GM21528 (cell line): Measurements from ENCODE around the gene C17orf100.

ENCODE experiments used
- ATAC-seq: cut with Tn5 transposase; IDR thresholded peaks from one replicate; pipeline ENCODE4 v1.9.1; 2021; ENCODE audit warnings: mild to moderate bottlenecking, moderate library complexity; ENCODE audit not compliant: unreplicated experiment, low FRiP score

The C17orf100 gene

DNA sequence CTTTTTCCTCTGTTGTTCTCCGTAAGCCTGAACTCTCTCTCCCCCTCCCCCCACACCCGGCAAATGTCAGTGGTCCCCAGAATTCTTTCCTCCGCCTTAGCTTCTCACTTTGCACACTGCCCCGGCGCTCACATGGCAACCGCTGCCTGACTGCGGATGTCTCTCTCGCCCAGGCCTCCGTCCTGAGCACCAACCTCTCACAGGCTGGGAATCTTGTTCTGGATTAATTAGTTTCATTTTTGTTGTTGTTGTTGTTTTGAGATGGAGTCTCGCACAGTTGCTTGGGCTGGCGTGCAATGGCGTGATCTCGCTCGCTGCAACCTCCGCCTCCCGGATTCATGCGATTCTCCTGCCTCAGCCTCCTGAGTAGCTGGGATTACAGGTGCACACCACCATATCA, 16.7 kb downstream of the C17orf100 start:
- ATAC-seq, result no peak

DNA sequence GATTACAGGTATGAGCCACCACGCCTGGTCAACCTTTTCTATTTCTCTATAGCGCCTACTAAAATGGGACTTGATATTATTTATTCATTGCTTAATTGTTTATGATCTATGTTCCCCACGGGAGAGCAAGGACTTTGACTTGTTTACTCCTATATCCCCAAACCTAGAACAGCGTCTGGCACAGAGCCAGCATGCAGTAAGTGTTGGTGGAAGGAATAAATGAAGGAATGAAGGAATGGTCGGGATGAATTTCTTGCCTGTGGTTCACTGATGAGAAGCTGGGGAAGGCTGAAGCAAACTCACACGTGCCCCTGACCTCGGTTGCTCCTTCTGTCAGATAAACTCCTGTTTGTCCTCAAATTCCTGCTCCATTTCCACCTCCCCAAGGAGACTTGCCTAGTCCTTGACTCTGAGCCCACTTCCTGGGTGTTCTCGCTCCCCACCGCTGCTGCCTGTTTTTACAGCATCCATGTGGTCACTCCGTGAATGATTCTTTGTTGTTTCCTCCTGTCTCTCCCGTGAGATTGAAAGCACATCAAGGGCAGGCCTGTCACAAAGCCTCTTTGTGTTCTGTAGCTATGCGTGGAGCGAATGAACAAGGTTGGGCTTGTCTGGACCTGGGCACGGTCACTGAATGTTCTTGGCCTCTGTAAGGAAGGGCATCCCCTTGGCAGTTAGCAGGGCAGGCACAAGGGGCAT, 17.3 kb downstream of the C17orf100 start:
- no peak for ATAC-seq

DNA sequence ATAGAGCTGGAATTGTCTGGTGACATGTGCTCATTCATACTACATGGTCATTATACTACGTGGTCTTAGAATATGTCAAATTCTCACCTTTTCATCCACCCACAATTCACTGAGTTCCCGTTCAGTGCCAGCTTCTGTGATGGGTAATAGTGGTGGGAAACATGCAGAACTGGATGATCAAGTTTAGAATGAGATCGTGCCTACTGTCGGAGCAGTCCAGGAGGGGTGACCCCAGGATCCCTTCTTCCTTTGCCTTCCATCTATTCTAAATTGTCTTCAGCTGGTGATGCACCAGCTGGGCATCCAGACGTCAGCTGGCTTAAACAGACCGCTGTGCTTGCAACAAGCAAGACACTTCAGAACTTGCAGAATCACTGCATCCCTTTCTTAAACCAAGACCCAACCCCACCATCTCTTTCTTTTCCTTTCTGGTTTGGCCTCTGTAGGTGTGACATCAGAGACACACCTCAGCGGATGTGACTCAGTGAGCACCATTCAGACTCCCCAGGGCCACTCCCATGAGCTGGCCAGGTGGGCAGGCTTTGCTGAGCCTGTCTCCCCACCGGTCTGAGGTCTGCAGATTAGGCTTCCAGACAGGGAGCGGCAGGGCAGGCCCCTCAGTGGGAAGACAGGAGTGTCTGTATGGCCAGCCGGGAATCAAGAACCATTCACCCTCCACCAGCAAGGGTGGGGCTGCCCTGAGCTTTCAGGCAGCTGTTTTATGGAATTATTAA, 18.1 kb downstream of the C17orf100 start:
- no peak for ATAC-seq

DNA sequence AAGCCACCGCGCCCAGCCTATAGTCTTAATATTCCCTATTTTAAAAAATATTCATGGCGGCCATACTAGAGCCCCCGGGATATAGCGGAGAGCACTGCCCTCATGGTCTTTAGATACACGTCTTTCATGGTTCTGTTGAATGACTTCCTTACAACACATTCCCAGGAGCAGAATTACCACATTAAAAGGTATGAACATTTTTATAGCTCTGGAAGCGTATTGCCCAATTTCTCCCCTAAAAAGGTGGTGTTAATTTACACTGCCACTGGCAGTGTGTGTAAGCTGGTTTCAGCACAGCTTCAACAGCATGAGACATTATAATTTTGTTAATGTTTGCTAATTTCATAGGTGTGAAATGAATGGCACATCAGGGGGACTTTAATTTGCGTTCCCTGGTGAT, 19.0 kb downstream of the C17orf100 start:
- ATAC-seq, result no peak

DNA sequence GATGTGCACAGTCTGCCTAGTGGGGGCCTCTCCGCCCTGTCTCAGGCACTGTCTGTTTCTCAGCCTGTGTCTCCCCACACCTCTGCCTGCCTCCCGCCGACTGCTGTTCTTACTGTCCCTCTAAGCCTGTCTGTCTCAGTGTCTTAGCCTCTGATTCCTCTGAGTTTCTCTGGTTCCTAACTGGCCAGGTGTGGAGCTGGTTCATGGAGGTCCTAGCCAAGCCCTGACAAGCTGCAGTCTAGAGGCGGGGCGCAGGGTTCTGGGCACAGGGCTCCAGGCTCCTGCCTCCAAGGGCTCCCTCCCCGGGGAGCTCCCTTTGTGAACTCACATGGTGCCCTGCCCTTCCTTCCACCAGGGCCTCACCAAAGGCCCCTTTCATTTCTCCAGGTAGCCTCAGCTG, 19.4 kb downstream of the C17orf100 start:
- ATAC-seq, result no peak

DNA sequence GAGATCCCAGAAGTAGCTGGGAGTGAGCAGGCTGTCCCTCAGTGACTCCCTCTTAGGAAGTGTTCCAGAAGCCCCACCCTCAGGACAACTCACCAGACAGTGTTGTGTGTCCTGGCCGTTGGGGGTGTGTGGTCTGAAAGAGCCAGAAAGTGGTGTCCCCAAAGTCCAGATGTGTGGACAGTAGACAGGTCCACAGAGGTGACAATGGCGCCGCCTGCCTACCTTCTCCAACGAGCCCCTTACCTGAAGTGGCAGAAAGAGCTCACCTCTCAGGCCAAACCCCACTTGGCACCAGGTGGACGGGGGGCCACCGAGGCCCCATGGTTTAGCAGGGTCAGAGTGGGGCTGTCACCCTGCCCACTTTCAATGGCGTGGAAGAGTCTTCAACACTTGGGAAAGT, 19.9 kb downstream of the C17orf100 start:
- no peak for ATAC-seq

DNA sequence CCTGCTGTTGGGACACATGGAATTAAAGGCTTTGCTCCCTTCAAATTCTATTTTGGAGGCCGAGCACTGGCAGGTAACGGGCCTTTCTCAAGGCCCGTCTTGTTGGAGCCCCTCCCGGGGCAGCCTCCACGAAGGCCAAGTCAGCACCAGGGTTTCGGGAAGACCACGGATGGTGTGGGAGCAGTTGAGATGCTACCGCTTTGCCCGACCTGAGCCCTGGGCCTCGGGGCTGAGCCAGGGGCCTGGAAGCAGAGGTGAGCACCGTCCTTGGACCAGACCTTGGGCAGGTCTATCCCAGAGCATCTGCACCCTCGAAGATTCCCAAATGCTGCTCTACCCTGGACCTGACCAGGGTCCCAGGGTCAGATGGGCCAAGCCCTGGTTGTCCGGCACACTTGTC, 23.0 kb downstream of the C17orf100 start:
- no peak for ATAC-seq

DNA sequence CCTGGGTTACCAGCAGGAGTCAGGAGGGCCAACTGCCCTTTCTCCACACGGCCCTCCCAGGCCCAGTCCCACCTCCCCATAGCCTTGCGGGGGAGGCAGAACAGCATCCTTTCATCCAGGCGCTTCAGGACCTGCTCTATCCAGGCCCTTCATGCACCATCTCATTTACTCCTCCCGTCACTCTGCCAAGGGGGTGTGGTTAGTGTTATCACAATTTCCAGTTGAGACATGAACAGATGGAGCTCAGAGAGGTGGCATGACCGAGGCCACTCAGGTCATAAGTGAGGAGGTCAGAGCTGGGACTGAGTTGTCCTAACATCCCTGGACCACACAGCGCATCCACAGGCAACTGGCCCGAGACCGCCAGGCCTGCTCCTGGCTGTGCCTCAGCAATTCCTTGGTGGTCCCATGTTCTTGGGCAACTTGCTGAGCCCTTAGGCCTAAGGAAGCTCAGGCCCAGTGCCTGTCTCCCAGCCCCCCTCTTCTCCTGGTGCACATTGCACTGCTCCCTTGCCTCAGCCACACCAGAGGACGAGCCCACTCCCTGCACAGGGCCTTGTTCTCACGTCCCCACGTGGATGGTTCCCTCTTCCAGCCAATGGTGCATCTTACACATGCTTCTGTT, 23.8 kb downstream of the C17orf100 start:
- ATAC-seq, result no peak

DNA sequence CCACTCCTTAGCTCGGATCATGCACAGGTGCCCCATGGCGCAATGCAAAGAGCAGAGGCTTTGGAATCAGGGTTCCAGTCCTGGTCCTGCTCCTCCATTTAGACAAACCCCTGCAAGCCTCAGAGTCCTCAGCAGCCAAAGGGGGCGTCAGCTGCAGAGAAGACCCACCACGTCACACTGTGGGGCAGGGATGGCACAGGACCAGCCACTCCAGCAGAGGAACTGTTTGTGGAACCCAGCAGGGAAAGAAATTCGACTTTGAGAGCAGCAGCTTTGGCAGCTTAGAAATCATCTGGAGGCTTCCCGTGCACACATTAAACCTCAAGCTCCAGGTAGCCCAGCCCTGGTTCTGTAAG, 25.2 kb downstream of the C17orf100 start:
- no peak for ATAC-seq

DNA sequence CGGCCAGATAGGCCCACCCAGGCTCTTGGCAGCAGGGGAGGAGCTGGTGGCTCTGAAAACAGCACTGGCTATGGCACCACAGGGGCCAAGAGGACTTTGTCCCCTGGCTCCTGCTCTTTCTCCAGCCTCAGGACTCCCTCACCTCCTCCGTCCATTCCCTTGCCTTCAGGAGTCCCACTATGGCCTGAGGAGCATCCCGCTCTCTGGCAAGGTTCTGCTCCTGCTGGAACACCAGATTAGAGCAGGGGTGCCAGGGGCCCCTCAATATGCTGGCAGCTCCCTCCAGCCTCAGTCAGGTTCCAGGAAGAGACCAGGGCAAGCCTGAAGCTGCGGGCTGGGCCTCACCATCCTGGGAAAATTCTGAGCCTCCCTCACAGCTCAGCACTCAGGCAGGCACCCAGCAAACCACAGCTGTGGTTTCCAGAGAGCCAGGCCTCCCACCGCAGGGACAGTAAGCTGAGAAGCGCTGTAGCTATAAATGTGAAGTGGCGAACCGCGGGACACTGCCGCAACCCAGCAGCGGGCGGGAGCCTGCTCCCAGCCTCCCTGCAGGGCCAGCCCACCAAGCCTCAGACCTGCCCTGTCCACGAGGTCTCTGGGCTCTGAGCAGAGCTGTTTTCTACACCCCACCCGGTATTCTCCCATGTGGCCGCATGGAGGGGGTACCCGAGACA, 25.7 kb downstream of the C17orf100 start:
- no peak for ATAC-seq

DNA sequence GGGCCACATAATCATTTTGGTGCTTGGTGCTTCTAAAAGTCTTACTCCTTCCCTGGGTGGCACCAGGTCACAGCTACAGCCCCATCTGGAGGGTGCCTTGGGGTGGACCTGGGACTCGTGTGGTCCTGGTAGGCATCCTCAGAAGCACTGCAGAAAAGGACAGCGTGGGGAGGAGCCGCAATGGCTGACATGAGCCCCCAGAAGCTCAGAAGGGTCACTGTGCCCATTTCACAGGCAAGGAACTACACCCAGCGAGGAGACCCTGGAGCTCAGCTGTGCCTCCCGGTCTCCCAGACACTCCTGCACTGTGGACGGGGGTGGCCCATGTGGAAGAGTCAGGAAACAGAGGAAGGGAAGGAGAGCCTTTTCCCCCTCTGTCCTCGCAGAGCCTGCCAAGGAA, 26.4 kb downstream of the C17orf100 start:
- ATAC-seq, result no peak

DNA sequence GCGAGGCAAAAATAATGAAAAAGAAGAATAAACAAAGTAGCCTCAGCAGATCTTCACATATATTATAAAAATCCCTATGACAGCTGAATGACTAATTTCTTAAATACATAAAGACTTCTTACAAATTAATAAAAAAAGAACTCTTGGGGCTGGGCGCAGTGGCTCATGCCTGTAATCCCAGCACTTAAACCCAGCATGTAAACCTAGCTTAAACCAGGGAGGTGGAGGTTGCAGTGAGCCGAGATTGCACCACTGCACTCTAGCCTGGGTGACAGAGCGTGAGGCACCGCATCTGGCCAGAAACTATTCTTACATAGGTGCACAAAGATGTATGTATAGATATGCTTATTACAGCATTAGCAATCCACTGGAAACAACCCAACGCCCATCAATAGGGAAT, 27.7 kb downstream of the C17orf100 start:
- ATAC-seq, result no peak

DNA sequence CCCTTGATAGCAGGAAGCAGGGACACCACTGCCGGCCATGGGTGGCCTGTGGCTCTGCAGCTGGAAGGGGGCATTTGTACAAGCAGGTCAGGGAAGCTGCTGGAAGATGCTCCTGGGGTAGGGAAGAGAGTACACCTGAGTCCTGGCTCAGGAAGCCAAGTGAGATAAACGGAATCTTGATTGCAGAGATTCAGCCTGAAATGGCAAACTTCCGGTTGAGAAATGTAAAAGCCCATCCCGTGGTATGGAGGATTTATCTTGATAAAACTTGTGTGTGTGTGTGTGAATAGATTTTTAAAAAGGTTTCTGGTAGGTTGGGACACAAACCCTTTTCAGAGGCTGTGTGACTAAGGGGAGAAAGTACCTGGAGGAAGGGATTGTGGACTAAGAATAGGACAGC, 29.6 kb downstream of the C17orf100 start:
- ATAC-seq, result no peak

DNA sequence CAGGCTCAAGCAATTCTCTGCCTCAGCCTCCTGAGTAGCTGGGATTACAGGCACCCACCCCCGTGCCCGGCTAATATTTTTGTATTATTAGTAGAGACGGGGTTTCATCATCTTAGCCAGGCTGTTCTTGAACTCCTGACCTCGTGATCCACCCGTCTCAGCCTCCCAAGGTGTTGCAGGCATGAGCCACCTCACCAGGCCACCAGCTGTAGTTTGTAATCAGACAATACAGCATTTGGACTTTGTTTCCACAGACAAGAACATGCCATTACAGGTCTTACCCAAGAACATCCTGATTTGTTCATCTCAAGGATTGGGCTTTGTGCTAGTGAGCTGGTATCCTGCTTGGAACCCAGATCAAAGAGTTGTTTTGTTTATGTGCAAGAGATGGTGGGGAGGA, 30.1 kb downstream of the C17orf100 start:
- no peak for ATAC-seq

DNA sequence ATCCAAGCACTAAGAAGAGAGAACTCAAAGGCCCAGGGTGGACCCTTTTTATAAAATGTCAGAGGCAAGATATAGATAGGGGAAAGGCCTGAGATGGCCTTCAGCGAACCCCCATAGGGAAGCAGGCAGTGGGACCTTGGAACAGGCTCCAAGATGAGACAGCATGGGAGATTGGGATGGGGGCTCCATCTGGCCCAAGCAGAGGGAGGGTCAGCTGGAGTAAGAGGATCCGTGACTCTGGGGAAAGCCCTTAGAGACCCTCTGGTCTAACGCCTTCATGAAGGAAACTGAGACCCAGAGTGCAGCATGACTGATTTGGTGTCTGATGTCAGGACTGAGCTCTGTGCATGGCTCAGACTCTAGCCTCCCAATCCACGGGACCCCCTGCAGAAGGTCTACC, 30.8 kb downstream of the C17orf100 start:
- ATAC-seq, result no peak

DNA sequence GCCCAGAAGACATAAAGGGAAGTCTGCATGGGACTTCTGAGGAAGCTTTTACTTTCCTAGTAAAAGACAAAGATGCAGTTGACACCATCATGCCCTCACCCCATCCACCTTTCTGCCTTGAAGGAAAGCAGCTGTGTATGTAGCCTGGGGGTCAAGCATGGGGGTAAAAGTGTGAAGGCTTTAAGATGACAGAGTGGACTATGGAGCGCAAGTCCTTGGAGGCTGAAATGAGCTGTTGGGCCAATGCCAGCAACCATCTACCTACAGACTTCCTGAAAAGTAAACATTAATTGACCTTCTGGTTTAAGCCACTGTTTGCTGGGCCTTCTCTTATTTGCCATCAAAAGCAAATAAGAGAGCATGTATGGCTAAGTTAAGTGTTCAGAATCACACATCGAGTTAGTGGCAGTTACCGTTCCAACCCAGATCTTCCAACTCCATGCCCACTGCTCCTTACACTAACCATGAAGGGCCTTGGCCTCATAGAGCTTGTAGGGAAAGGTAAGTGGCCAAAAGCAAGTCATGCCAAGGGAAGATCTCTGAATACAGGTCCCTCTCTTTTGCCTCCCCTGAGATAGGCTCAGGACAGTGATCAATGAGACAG, 31.6 kb downstream of the C17orf100 start:
- ATAC-seq, result no peak

DNA sequence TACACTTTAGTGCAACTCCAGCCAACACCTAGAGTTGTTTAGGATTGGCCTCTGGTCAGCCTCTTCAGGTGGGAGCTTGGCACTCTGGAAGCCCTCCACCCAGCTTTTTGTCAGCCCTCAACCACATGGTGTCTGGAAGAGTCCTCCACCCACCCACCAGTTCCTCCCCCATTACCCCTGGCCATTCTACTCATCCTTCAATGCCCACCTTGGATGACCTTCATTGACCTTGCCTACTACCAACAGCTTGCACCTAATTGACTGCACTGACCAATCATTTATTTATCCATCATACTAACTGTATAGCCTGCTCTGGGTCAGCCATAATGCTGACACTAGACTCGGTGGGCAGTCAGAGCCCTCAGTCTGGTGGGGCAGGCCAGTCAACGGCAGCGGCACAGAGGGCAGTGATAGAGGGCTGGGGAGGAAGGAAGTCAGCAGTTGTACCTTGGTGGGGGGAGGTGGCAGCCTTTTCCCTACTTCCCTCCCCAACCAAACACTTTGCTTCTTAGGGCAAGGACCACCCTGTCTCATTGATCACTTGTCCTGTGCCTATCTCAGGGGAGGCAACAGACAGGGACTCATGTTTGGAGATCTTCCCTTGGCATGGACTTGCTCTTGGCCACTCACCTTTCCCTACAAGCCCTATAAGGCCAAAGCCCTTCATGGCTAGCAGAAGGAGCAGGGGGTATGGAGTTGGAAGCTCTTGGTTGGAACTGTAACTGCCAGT, 32.3 kb downstream of the C17orf100 start:
- ATAC-seq, result no peak

DNA sequence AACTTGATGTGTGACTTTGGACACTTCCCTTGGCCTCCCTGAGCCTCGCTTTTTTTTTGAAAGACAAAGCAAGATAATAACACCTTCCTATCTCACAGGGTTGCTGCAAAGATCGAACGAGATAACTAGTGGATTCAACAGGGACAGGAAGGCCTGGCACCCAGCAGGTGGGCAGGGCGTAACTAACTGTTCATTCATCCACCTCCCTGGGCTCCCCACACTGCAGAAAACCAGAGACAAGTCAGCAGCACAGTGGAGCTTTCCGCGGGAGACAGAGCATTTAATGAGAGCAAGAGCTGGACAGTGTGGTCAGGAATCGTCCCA, 32.9 kb downstream of the C17orf100 start:
- ATAC-seq, result no peak

DNA sequence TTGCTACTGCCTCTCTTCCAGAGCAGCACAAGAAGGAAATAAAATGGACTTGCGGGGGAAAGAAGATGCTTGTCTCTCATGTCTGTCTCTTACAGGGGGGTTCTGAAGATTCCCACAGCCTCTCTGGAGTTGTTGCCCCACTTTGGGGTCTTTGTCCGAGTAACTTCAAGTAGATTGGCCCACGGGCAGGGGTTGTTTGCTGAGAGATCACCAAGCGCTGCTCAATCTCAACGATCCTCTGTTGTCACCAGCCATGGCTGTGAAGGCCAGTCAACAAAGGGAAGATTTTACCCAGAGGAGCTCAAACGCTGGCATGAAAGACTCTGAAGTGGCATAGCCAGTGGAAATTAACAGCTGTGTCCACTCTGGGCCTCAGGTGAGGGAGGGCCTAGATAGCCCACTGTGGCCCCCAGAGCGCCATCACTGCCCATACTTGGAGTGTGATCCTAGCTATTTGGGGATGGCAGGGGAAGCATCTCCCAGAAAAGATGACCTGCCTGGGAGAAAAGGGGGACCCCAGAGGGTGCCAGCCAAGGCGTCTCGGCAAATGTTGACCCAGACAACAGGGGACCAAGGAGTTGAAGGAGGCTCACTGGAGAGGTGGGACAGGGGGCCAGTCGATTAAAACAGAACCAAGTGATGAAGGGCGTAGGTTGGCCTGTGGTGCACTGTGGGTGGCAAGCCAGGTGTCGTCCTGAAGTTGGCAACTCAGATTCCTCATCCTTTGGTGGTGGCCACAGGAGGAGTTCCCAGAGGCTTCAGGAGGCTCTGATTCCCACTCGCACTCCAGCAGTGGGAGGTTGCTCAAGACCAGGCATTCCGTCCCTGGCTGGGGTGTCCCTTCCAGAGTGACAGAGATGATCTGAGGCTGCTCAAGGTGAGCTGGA, 33.6 kb downstream of the C17orf100 start:
- no peak for ATAC-seq

DNA sequence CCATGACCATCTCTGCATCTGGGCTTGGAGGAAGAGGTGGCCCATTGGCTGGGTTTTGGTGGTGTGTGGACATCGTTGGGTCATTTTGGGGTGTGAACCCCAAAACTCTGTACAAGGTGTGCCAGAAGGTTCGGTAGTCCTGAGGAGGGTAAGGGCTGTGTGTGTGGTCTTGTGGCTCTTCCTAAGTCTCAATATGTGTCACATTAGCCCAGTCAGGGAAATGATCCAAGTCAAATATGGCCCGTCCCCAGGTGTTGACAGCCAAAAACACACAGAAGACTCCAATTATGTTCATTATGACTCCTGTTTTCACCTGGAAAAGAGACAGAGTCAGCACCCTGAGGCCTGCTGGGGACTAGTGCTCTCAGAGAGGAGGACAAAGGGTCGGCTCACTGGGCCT, 34.5 kb downstream of the C17orf100 start:
- ATAC-seq, result no peak
